Glomerular endothelial cell (primary cell): ENCODE data around the gene UBE2I. TPM values are rescaled to one million over a fixed set of nuclear protein-coding genes. Genes with fewer than 3 reads are reported as not detected.

ENCODE experiments used
- DNase-seq: peaks from one replicate; pipeline ENCODE4 v3.0.0-alpha.2; 2011; ENCODE audit warnings: low read depth, low spot score; ENCODE audit errors: extremely low read depth
- total RNA-seq: library from RNA; depleted of rRNA; stranded (reverse); fragments of >200 nt; gene quantifications from 2 replicates; pipeline ENCODE4 v1.2.3, GENCODE V29; 2015

UBE2I gene
- total RNA-seq, 1 donor from 2014 or later: 94.8 TPM

- DNase-seq: no peak
Observed at GRCh38 chr16:1312467-1312816, 3.0 kb downstream of the UBE2I start.

- no peak for DNase-seq
Observed at GRCh38 chr16:1312903-1313302, 3.5 kb downstream of the UBE2I start.

GRCh38 chr16:1313721-1314369, 4.4 kb downstream of the UBE2I start:
- DNase-seq: no peak

GRCh38 chr16:1314399-1315068, 5.1 kb downstream of the UBE2I start:
- no peak for DNase-seq

GRCh38 chr16:1315081-1316032, 5.9 kb downstream of the UBE2I start:
- no peak for DNase-seq

GRCh38 chr16:1316033-1316405, 6.6 kb downstream of the UBE2I start:
- no peak for DNase-seq

GRCh38 chr16:1317479-1318267, 8.2 kb downstream of the UBE2I start:
- no peak for DNase-seq

- no peak for DNase-seq
Observed at GRCh38 chr16:1318268-1318545, 8.8 kb downstream of the UBE2I start.

GRCh38 chr16:1319041-1319440, 9.6 kb downstream of the UBE2I start:
- no peak for DNase-seq

- DNase-seq: no peak
Observed at GRCh38 chr16:1320097-1320496, 10.7 kb downstream of the UBE2I start.

GRCh38 chr16:1320658-1321240, 11.3 kb downstream of the UBE2I start:
- DNase-seq: no peak

- no peak for DNase-seq
Observed at GRCh38 chr16:1322407-1322806, 13.0 kb downstream of the UBE2I start.

GRCh38 chr16:1323296-1324239, 14.1 kb downstream of the UBE2I start:
- no peak for DNase-seq

- DNase-seq: no peak
Observed at GRCh38 chr16:1324286-1324826, 14.9 kb downstream of the UBE2I start.

GRCh38 chr16:1325261-1325660, 15.8 kb downstream of the UBE2I start:
- no peak for DNase-seq

GRCh38 chr16:1325673-1326371, 16.4 kb downstream of the UBE2I start:
- no peak for DNase-seq

- no peak for DNase-seq
Observed at GRCh38 chr16:1326391-1326790, 17.0 kb downstream of the UBE2I start.

- DNase-seq: no peak
Observed at GRCh38 chr16:1326946-1327618, 17.6 kb downstream of the UBE2I start.
